Embryonic facial prominence (tissue), 1 donor: ENCODE data around the gene LRMDA.

Experiments
- DNase-seq: peaks from one replicate; pipeline ENCODE4 v3.0.0-alpha.2; 2016; ENCODE audit errors: extremely low spot score

LRMDA gene

DNA sequence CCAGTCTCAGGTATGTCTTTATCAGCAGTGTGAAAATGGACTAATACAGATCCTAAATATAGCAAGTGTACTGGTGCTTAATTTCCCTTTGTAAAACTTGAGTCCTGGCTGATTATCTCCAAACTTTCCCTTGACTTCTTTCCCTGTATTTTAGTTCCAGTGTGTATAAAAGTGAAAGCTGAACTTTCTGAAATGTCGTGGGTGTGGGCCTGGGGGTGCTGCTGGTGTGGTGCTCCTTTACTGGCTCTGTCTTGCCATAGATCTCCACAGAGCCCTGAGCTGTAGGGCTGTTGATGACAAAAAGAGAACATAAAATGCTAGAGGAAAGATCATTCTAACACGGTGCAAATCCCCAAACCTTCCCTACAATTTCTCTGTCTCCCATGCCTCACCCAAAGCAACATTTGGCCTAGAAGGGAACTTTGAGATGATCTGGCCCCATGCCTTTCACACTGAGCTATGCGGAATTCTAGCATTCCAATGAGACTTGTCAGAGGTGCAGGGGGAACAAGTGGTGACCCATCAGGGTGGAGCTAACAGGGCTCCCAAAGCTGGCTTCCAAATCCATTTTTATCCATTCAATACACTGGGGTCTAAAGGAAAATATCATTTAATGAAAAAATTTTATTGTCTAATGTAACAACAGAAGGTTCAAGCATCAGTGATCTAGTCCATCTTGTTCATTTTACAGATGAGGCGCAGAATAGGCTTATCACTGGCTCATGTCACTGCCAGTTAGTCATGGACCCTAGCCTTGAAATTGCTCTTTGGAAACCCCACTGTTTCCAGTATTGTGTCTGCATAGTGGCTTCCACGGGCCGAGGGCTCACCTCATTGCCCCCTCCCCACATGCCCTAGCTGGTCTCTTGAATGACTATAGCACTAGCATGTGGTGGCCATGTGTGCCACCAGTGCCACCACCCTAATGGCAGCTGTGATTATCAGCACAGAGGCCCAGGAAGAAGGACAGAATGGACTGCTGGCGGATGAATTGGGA is 1000.9 kb downstream of the LRMDA start:
- no peak for DNase-seq

DNA sequence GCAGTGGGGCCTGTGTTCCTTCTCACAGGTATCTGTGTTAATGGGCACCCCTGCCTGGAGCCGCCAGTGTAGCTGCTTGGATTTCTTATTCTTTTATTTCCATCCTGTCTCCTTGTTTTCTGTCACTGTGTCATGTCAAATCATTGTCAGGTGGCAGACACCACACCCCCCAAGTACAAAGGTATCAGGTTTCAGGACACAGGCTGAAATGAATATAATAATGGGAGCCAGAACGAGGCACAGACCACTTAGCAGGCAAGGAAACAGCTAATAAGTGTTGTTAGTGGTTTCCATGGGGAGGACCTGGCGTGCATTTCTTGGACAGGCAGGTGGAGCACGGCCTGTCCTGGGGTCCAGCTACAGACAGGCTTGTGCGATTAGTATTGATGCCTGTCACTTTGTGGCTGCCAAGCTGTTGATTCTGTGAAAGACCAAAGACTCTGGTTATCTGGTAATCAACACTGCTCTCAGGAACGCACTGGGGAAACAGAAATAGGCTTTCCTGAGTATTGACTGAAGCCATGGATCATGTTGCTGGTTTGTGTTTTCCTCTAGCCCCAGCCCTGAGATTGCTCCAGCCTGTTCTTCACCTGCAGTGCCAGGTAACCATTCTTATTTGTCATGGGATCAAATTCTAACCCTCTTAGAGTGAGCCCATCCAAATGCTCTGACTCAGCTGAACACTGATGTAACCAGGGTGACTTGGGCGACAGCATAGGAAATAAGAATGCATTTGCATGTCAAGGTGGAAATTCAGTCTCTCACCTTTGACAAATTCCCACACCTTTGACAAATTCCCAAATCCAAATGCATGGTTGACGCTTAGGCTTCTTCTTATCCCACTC is 1002.0 kb downstream of the LRMDA start:
- no peak for DNase-seq

DNA sequence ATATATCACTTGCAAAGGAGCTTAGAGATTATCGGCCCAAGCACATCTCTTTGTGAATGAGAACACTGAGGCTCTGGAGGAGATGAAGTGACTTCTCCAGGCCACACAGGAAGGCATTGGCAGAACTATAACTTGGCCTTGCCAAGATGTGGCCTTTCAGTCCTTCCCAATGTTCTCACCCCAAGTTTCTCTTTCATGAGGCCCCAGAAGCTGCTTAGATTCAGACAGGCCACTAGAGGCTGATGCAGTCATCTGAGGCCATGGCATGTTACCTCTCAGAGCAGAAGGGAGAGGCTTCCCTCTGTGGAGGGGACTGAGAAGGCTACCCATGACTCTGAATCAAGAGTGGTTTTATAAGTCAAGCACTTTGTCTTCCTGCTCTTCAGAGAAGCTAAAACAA is 1003.7 kb downstream of the LRMDA start:
- DNase-seq = no peak

DNA sequence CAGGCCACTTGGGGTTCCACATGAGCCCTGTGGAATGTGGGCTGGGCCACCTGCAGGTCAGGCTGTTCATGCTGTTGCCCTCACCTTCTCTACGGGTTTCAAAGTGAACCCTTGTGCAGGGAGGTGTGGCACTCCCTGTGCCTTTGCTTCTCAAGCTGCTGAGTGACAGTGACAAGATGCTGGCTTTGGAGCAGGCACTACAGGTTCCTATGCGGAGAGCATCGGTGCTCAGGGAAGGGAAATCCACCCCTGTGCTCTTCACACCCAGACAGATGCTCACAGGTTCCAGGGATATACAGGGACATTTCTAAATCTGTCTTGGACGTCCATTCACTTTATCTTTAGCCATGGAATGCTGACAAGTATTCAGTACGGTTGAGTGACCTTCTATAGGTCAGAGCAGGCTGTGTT is 1005.0 kb downstream of the LRMDA start:
- DNase-seq = no peak

DNA sequence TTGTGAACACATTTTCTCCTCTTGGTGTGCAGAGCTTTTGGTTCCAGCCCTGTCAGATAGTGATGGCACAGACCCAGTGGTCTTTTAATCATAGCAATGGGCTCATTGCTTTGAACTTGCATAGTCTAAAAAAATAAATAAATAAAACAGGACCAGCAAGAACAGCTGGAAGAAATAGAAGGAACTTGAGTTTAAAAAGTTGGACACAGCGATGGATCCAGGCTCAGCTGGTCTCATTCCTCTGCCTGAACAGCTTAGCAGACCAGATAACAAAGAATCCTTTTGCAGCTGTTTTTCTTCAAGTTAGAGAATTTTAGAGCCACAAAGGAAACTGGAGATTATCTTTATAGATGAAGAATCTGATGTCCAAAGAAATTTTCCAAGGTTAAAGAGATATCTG is 1005.6 kb downstream of the LRMDA start:
- DNase-seq = no peak

DNA sequence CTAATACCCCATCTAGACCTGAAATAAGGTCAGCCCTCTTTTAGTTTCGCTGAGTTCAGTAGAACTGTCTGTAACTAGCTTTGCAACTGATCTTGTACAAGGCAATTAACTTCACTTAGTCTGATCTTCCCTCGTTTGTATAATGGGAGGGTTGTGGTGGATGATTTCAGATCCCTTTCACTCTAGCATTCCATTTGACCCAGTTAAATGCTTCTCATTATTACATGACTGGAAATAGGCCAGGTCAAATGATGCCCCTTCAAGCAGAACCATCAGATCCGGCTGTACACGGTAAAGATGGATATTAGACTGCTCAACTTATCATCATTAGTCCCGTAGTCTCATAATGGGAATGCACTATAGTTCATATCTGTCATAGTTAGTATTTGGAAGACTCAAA is 1009.0 kb downstream of the LRMDA start:
- DNase-seq = no peak

DNA sequence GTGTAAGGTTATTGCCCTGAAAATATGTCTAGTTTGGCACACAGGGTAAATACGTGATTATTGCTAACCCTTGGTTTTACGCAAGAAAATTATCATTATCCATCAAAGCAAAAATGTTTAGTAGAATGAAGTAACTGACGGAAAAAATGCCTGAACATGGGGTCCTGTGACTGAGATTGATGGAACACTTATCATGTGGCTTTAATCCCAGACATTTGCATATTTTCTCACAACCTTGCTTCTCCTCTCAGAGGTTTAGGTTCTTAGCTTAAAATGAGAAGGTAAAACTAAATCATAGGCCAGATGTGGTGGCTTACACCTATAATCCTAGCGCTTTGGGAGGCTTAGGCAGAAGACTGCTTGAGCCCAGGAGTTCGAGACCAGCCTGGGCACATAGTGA is 1010.7 kb downstream of the LRMDA start:
- no peak for DNase-seq

DNA sequence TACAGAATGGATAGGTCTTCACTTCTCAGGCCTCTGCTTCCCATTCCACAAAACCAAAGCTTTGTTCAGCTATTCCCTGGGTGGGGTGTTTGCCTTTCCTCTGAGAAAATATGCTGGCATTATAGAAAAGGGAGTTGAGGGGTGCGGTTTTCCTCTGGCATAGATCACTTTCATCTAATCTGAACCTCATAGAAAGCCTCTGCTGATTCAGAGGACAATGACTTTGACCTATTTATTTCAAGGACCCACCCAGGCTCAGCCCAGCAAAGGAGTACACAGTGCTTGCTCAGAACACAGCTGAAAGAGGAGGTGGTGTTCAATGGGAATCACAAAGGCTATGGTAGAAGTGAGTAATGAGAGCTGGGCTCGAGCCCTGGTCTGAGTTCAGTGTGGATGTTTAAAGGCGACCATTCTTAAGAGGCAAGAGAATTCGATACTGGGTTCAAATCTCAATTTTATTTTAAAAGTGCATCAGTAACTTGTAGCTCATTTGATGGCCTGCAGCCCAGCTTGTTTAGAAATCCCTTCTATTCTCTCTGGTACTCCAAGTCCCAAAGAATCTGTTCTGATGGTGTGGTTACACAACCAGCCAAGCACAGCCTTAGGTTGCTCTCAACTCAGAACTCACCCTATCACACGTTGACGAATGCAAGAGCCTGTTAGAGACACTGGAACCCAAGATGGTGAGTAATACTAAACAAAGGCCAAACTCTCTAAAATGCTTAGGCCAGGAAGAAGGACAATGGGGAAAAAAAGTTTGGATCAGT is 1012.8 kb downstream of the LRMDA start:
- DNase-seq = no peak

DNA sequence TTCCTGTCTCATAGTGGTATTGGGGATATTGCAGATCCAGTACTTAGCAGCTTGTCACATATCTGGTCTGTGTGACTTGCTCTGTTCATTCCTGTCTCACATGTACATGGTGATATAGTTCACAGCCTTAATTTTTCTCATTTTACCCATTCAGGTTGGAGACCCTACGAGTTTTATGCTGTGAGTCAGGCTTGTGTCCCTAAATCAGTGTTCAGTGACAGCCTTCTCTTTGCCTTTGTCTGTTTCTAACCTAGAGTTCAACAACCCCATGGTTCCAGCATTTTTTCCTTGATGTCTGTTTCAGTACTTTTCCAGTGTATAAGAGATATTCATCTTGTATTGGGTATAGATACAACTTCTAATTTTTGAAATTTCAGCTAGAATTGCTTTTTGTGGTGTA is 1016.2 kb downstream of the LRMDA start:
- no peak for DNase-seq

DNA sequence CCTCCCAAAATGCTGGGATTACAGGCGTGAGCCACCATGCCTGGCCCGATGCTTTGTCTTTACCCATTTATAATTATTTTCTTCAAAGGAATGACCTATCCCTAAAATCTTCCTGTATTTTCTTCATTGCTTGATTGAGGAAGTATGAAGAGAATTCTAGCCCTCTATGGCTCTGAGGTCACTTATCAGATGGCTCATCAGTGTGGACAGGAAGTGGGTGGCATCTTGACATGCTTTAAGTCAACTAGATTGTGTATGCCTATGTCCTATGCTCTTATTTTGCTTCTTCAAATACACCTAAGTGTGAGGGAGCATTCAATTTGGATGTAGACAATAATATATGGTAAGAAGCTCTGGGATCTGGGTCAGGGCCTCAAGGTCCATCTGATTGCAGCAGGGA is 1020.5 kb downstream of the LRMDA start:
- no peak for DNase-seq

DNA sequence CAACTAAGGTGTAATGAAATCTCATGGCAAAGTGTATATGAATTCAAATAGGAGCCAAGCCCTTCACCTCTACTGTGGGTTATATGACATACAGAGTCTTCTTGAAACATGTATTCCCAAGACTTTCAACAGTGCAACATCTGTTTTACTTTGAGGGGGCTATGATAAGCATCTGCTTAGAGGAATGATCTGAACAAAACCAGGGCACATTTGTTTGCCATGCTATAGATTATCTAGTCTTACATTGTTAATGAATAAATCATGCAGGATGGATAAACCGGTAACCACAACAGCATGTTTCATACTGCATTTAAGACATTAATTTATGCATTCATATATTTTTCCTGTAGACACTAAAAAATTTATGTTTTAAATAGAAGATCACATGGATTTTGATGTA is 1021.9 kb downstream of the LRMDA start:
- no peak for DNase-seq

DNA sequence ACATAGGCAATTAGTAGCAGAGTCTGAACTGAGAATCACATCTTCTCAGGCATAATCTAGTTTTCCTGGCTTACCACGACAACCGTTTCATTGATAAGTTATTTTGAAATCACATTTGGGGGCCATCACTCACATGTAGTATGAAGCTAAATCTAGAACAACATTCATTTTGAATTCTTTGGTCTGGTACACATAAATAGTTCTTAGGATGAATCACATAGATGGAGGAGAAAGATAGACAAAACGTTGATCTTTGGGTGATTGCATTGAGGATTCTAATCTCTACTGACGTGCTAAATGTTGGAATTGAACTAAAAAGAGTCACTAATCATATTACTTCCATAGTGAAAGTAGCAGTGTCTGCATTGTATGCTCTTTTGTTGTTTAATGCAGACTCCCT is 1022.6 kb downstream of the LRMDA start:
- DNase-seq = no peak

DNA sequence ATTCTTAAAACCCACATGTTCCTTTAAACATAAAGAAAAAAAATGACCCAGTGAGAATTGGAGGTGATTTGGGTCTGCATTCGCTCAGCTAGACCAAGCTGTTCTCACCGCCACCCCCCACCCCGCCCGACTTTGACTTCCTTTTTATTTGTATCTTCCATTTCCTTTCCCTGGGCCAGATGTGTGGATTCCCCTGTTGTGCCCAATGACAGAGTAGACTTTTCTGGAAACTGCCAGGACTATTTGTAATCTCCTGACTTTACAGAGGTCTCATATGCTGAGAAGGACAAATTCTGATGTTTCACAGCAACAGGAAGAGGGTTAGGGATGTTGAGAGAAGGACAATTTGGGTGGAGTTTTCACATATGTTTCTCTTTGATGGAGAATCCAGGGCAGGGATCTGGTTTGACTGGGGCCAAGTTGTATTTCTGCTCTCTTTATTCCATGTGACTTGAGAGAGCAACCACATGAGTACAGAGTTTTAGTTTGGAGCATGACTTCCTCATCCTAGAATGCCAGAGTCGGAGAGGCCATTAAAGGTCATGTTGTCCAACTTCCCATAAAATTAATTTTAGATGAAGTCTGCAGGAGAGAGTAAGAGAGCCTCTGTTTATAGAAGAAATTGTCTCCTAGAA is 1023.2 kb downstream of the LRMDA start:
- no peak for DNase-seq

DNA sequence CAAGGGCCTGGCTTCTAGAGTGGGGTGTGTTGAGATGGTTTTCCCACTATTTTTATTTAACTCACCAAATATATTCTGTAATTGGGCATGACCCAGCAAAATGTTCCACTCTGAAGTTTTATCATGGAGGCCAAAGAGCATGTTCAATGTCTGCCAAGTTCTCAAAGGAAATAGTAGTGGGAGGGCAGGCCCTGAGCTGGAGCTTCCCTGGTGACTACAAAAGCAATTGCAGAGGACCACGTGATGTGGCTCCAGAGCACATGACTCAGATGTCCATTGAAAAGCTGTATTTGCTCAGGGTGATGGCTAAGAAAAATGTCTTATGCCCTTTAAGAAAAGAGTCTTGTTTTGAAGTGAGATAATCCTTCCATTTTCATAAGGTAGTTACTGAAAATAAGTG is 1024.8 kb downstream of the LRMDA start:
- DNase-seq = no peak

DNA sequence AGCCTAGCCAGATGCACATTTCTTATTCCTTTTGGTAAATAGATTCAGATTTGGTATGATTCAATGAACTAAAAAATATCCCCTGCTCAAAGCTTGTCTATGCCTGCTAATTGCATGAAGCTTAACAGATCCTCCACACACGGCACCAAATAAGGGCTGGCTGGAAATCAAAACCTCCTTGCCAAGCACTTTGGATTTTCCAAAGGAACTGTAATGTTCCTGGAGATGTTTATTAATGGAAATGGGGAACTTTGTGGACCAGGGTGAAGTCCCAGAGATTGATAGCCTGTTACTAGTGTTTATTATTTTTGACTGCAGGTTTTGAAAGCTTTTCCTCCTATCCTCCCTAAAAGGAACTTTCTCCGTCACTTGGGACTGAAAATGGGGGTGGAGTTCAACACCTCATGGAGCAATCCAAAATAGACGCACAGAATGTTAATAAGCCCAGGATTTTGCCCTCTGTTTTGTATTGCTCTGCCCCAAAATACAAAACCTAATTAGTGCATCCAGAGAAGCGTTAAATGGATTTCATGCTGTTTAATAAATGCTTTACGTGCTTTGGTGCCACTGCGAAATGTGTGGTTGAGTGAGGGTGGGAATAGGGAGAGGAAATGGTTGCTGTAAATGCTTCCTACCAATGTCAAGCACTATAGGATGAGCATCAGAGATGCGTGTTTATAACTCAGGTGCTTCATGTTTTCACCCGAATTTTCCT is 1027.7 kb downstream of the LRMDA start:
- DNase-seq = no peak

DNA sequence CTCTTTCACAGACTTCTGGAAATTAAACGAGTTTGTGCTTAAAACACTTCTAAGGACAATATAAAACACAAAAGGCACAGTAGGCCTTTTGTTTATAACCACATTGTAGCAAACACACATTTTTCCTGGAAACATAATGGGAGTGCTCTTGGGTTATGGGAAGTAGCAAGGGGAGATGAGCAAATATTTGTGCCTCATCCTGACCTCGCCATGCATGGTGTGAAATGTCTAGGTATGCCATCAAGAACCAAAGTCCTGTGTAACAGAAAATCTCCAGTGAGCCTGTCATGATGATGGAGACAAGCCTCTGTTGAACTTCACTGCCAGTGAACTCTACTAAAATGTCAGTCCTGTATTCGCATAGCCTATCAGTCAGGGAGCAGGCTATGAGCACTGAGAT is 1029.6 kb downstream of the LRMDA start:
- no peak for DNase-seq

DNA sequence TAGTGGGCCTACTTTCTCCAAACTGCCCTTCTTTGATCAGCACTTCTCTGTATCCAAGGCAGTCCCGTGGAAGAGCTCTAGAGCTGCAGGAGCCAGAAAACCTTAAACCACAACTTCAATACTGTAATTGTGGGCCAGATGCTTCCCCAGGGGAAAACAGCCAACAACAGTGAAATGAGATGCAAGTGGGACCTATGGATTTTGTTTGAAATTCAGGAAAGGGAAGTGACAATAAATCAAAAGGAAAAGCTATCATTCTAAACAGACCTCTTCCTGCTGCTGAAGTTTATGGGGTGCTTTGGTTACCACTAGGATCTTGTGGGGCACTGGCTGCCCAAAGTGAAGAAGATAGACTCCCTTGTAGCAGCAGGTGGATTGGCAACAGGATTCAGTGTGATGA is 1031.7 kb downstream of the LRMDA start:
- no peak for DNase-seq

DNA sequence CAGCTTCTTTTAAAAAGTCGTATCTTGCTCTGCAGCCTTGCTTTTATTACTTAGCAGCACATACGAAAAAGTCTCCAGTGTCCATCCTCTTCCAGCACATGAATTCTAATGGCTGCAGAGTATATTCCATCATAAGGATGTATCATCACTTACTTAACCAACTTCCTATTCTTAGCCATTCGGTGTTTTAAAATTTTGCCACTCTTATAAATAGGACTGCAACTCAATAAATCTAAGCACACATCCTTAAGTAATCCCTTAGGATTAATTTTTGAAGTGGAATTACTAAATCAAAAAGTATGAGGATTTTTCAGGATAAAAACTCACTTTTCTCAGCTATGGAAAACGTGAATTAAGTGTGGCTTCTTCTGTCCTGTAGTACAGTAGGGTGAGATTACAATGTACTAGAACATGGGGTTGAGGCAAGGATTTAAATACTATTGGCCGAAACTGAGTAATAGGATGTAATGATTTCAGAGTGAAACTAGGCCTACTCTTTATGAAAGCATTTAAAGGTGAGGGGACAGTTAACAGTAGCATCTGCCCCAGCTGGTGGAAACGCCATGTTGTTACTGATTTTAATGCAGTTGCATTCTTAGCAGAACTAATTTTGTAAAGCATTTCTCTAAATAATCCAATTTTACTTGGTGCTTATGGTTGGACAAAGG is 1035.5 kb downstream of the LRMDA start:
- DNase-seq = no peak

DNA sequence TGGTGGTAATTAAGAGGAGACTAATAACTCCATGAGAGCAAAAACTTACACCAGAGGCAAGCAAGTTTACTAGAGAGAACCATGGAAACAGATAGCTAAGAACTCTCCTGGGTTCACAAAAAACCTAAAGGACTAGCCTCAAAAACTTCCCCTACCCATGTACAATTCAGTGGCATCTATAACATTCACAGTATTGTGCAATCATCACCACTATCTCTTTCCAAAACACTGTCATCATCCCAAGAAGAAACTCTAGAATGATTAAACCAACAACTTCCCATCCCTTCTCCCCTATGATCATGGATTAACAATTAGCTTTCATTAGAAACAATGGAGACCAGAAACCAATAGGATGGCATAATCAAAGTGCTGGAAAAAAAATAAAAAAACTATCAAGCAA is 1038.3 kb downstream of the LRMDA start:
- no peak for DNase-seq

DNA sequence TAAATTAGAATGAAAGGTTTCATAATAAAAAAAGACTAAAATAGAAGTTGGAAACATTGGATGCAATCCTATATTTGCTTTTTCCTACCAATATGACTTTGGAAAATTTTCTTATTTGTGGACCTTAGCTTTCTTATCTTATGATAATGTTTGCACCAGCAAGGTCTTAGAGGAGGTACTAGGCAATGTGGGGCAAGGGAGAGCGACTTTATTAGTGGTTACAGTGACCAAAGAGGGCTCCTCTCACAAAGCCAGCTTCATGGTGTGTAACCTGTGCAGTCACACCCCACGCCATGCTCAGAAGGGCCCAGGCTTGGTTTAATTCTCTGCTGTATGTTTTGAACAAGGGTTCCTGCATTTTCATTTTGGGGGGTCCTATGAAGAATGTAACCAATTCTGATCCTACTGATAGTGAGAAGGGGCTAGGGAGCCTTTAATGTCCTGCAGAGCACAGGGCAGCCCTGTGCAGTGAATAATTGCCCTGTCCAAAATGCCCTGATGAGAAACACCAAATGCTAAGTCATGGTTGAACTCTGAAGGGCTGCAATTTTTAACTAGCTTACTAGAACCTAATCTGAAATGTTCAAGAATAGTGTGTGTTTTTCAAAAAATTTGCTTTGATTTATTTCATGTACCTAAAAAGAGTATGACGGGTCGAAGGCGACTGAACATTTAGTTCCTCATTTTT is 1047.8 kb downstream of the LRMDA start:
- DNase-seq = no peak
